Natural killer cell (primary cell): ENCODE results near the gene FLRT2. TPM values are rescaled to one million over a fixed set of nuclear protein-coding genes. Genes with fewer than 3 reads are reported as not detected.

Source experiments
- ATAC-seq, 3 donors: fragments of 150-1000 bp in 2 of 3; fragments of 200-7000 bp in 1 of 3; cut with Tn5 transposase; 1 replicate in 1 of 3; 2 replicates in 2 of 3; pipeline ENCODE4 v1.10.0; 2021; ENCODE audit warnings: mild to moderate bottlenecking in 2 of 3, moderate library complexity in 2 of 3
- DNase-seq, 2 donors: peaks; one replicate each; pipeline versions ENCODE4 v3.0.0 to v3.0.0-alpha.2; 2013 to 2021; ENCODE audit warnings: mixed read lengths in 1 of 2
- H3K27ac ChIP-seq: one replicate; pipeline ENCODE4 v1.5.1; 2013; ENCODE audit warnings: mild to moderate bottlenecking, low read length
- H3K27me3 ChIP-seq: one replicate; pipeline ENCODE4 v1.6.1; 2013; ENCODE audit warnings: low read length; ENCODE audit not compliant: control insufficient read depth, insufficient read depth
- H3K36me3 ChIP-seq: one replicate; pipeline ENCODE4 v1.6.1; 2013; ENCODE audit warnings: low read length; ENCODE audit not compliant: control insufficient read depth, insufficient read depth
- H3K4me1 ChIP-seq: one replicate; pipeline ENCODE4 v1.6.1; 2013; ENCODE audit warnings: low read length; ENCODE audit not compliant: control insufficient read depth, insufficient read depth
- H3K4me3 ChIP-seq: one replicate; pipeline ENCODE4 v1.5.1; 2013; ENCODE audit warnings: low read length
- H3K9me3 ChIP-seq: one replicate; pipeline ENCODE4 v1.6.1; 2013; ENCODE audit warnings: low read length; ENCODE audit not compliant: control insufficient read depth, insufficient read depth
- H3K27ac Mint-ChIP-seq, 2 donors: one replicate each; pipeline ENCODE4 v1.8.0; 2022; ENCODE audit warnings: mild to moderate bottlenecking in 2 of 2, mixed read lengths in 2 of 2, moderate library complexity in 1 of 2
- H3K27me3 Mint-ChIP-seq, 2 donors: one replicate each; pipeline ENCODE4 v1.8.0; 2022; ENCODE audit warnings: low read depth in 2 of 2, mixed read lengths in 2 of 2
- H3K36me3 Mint-ChIP-seq: one replicate; pipeline ENCODE4 v1.8.0; 2022; ENCODE audit warnings: mixed read lengths
- H3K4me1 Mint-ChIP-seq, 2 donors: one replicate each; pipeline ENCODE4 v1.8.0; 2022; ENCODE audit warnings: mixed read lengths in 2 of 2
- H3K4me3 Mint-ChIP-seq: one replicate; pipeline ENCODE4 v1.8.0; 2022; ENCODE audit warnings: mild to moderate bottlenecking, moderate library complexity, mixed read lengths
- H3K9me3 Mint-ChIP-seq, 2 donors: one replicate each; pipeline ENCODE4 v1.8.0; 2022; ENCODE audit warnings: mixed read lengths in 2 of 2
- WGBS: methylation state at CpG from one replicate; pipeline ENCODE4 v1.1.7; 2013; ENCODE audit warnings: missing lambda C conversion rate; ENCODE audit not compliant: insufficient coverage; 5-methylcytosine and 5-hydroxymethylcytosine counted together
- intact Hi-C: fragments of 100-400 bp; cut with micrococcal nuclease; formaldehyde crosslinking; loops from one replicate; pipeline ENCODE4 v1.14.2; 2022
- total RNA-seq, 4 donors: library from RNA; stranded (reverse); fragments of 120-200 nt in 1 of 4; gene quantifications; one replicate each; pipeline versions ENCODE4 v1.2.3 to v1.2.4, GENCODE V29; 2013 to 2022
- TF ChIP-seq, protein P1 (sequence below): fragments of 200-600 bp; IDR thresholded peaks from one replicate; pipeline ENCODE4 v1.8.0; 2022; ENCODE audit warnings: antibody characterized with exemption

The FLRT2 gene
- total RNA-seq, 3 donors from 2014 or later (not counting 1 experiment from before 2014, with no cell fraction given), result not detected

DNA sequence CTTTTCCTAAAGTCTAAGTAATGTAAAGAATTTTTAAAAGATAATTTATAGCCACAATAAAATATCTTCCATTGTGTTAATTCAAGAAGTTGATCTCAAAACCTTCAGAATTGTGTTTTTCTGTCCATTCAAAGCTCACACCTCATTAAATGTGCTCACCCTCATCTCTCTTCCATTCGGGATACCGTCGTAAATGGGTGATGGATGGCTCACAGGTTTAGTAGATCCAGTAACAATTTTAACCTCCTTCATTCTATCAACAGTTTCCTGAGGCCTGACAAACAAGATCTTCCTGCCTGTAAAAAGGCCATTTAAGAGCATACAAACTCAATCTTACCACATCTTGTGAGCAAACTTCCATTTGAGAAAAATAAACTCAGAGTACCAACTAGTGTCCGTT is 9.4 kb upstream of the FLRT2 start:
- Mint-ChIP-seq H3K27ac (no peak overlapping the region), H3K4me1 (no peaks in the 10 kb centered on the region), H3K27me3 (peaks cover 3 to 12% of the 10 kb centered on the region in 2 donors), H3K9me3 (peaks cover 0 to 2% of the 10 kb centered on the region in 2 donors), H3K36me3 (no peaks in the 10 kb centered on the region), H3K4me3 (no peak overlapping the region)
- DNase-seq, result no peak
- Histone ChIP-seq H3K27ac (no peak overlapping the region), H3K27me3 (no peaks in the 10 kb centered on the region), H3K36me3 (no peaks in the 10 kb centered on the region), H3K4me1 (no peaks in the 10 kb centered on the region), H3K4me3 (no peak overlapping the region), H3K9me3 (no peaks in the 10 kb centered on the region)
- intact Hi-C loops, result no loop called here
- TF ChIP-seq, protein P1, sequence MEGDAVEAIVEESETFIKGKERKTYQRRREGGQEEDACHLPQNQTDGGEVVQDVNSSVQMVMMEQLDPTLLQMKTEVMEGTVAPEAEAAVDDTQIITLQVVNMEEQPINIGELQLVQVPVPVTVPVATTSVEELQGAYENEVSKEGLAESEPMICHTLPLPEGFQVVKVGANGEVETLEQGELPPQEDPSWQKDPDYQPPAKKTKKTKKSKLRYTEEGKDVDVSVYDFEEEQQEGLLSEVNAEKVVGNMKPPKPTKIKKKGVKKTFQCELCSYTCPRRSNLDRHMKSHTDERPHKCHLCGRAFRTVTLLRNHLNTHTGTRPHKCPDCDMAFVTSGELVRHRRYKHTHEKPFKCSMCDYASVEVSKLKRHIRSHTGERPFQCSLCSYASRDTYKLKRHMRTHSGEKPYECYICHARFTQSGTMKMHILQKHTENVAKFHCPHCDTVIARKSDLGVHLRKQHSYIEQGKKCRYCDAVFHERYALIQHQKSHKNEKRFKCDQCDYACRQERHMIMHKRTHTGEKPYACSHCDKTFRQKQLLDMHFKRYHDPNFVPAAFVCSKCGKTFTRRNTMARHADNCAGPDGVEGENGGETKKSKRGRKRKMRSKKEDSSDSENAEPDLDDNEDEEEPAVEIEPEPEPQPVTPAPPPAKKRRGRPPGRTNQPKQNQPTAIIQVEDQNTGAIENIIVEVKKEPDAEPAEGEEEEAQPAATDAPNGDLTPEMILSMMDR, result no peak
- ATAC-seq, result no peak
- WGBS, result 85% methylated on average over 4 of the region's 4 CpGs

DNA sequence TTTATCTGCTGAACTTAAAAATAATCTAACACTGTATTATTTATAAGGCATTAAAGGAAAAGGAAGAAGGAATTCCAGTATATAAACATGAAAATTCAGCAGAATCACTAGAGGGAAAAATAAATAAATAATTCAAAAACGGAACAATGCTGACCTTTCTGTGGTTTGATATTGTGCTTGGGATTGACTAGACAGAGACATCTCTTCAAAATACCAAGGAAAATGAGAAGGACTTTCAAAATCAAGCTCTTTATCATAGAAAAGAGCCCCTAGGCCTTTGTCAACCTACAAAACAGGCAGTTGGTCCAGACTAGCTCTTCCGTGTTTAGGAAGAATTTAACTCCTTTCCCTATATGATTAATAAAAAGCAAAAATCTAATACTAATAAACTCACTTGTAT is 6.3 kb upstream of the FLRT2 start:
- intact Hi-C loops, result no loop called here
- H3K4me1 Mint-ChIP-seq, result no peaks in the 10 kb centered on the region
- no peak overlapping the region for H3K4me3 Mint-ChIP-seq
- TF ChIP-seq, protein P1, result no peak
- no peaks in the 10 kb centered on the region for H3K4me1 ChIP-seq
- H3K36me3 Mint-ChIP-seq, result no peaks in the 10 kb centered on the region
- no peak for DNase-seq
- no peak overlapping the region for H3K4me3 ChIP-seq
- ATAC-seq, result no peak
- 80% methylated on average over 1 of the region's 2 CpGs for WGBS
- H3K9me3 Mint-ChIP-seq, result peaks cover 0 to 2% of the 10 kb centered on the region in 2 donors
- H3K27me3 ChIP-seq, result no peaks in the 10 kb centered on the region
- H3K36me3 ChIP-seq, result no peaks in the 10 kb centered on the region
- no peak overlapping the region for H3K27ac Mint-ChIP-seq
- H3K27me3 Mint-ChIP-seq, result peaks cover 12 to 32% of the 10 kb centered on the region in 2 donors
- no peaks in the 10 kb centered on the region for H3K9me3 ChIP-seq
- H3K27ac ChIP-seq, result no peak overlapping the region

- no peak overlapping the region for H3K4me3 ChIP-seq
- H3K9me3 Mint-ChIP-seq, result no peaks in the 10 kb centered on the region
- TF ChIP-seq, protein P1, result no peak
- no peak overlapping the region for H3K27ac Mint-ChIP-seq
- H3K27ac ChIP-seq, result no peak overlapping the region
- intact Hi-C loops, result no loop called here
- DNase-seq, result no peak
- peaks cover 37 to 60% of the 10 kb centered on the region in 2 donors for H3K27me3 Mint-ChIP-seq
- H3K27me3 ChIP-seq, result peaks cover 13% of the 10 kb centered on the region
- no peaks in the 10 kb centered on the region for H3K36me3 ChIP-seq
- ATAC-seq, result no peak
- H3K9me3 ChIP-seq, result no peaks in the 10 kb centered on the region
- no peak overlapping the region for H3K4me3 Mint-ChIP-seq
- H3K4me1 ChIP-seq, result peaks cover 11% of the 10 kb centered on the region
- H3K4me1 Mint-ChIP-seq, result peaks cover 12 to 25% of the 10 kb centered on the region in 2 donors
- no peaks in the 10 kb centered on the region for H3K36me3 Mint-ChIP-seq
- no CpG with 5 or more reads among the region's 1 CpG for whole genome bisulfite sequencing
These were observed 2.9 kb upstream of the FLRT2 start for GRCh38 chr14:85527006-85527405.

DNA sequence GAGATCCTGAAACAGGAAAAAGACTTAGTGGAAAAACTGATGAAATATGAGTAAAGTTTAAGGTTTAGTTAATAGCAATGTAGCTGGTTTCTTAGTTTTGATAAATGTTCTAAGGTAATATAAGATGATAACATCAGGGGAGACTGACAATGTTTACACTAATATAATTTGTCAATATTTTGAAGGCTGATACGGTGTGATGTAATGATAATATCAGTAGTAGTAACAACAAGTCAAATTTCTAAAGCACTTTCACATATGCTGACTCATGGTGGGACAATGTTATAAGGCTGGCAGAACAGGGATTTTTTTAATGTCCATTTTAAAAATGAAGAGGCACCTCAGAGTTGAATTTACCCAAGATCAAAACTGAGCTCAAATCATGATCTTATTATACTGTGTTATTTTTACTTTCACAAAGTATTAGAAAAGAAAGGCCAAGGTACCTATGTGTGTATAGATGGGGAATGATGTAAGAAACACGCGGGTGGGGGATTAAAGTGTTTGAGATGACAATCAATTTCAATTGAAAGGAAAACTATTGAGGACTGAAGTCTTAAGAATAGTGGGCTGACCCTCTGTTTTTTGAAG is 2.4 kb upstream of the FLRT2 start:
- intact Hi-C loops, result no loop called here
- Mint-ChIP-seq H3K9me3 (no peaks in the 10 kb centered on the region), H3K36me3 (no peaks in the 10 kb centered on the region), H3K4me3 (no peak overlapping the region), H3K4me1 (peaks cover 17 to 31% of the 10 kb centered on the region in 2 donors), H3K27ac (no peak overlapping the region), H3K27me3 (peaks cover 43 to 65% of the 10 kb centered on the region in 2 donors)
- H3K9me3 ChIP-seq, result no peaks in the 10 kb centered on the region
- H3K4me1 ChIP-seq, result peaks cover 14% of the 10 kb centered on the region
- H3K27me3 ChIP-seq, result peaks cover 18% of the 10 kb centered on the region
- no peak overlapping the region for H3K4me3 ChIP-seq
- 85% methylated on average over 2 of the region's 3 CpGs for WGBS
- no peaks in the 10 kb centered on the region for H3K36me3 ChIP-seq
- ATAC-seq, result no peak
- H3K27ac ChIP-seq, result no peak overlapping the region
- DNase-seq, result no peak
- TF ChIP-seq, protein P1, result no peak
